Measurements from ENCODE around the gene LGI1. TPM values are rescaled to one million over a fixed set of nuclear protein-coding genes. Genes with fewer than 3 reads are reported as not detected.

LGI1 gene
- total and polyA plus RNA-seq, 9 of the 15 experiments (the other 6 are each of a cell fraction or from before 2014, with no cell fraction given): not detected

DNA sequence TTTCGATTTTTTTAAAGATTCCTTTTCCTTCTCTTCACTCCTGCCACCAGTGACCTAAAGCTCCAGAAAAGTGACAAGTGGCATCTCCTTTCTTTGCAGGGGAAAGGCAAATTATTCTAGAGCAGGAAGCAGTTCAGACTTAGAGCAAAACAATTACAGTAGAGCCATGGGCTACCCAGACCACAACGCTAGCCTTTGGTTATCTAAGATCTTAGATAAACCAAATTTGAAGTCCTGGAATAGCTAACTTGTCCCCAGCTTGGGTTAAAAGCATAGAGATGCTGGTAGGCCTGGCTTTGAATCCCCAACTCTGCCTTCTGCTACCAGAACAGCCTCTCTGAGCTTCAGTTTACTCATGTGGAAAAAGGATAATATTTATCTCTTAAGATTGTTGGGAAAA is 38.4 kb downstream of the LGI1 start (continued):
- TF ChIP-seq, protein P1, sequence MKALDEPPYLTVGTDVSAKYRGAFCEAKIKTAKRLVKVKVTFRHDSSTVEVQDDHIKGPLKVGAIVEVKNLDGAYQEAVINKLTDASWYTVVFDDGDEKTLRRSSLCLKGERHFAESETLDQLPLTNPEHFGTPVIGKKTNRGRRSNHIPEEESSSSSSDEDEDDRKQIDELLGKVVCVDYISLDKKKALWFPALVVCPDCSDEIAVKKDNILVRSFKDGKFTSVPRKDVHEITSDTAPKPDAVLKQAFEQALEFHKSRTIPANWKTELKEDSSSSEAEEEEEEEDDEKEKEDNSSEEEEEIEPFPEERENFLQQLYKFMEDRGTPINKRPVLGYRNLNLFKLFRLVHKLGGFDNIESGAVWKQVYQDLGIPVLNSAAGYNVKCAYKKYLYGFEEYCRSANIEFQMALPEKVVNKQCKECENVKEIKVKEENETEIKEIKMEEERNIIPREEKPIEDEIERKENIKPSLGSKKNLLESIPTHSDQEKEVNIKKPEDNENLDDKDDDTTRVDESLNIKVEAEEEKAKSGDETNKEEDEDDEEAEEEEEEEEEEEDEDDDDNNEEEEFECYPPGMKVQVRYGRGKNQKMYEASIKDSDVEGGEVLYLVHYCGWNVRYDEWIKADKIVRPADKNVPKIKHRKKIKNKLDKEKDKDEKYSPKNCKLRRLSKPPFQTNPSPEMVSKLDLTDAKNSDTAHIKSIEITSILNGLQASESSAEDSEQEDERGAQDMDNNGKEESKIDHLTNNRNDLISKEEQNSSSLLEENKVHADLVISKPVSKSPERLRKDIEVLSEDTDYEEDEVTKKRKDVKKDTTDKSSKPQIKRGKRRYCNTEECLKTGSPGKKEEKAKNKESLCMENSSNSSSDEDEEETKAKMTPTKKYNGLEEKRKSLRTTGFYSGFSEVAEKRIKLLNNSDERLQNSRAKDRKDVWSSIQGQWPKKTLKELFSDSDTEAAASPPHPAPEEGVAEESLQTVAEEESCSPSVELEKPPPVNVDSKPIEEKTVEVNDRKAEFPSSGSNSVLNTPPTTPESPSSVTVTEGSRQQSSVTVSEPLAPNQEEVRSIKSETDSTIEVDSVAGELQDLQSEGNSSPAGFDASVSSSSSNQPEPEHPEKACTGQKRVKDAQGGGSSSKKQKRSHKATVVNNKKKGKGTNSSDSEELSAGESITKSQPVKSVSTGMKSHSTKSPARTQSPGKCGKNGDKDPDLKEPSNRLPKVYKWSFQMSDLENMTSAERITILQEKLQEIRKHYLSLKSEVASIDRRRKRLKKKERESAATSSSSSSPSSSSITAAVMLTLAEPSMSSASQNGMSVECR (CRISPR knock-in tag; IDR thresholded peaks at IDR 0.05): no peak
- TF ChIP-seq ZC3H8 (IDR thresholded peaks at IDR 0.05) (no peak), NFE2L1 (tag; IDR thresholded peaks at IDR 0.05; ENCODE audit: borderline replicate concordance, low read depth) (no peak), HNRNPL (IDR thresholded peaks at IDR 0.05; ENCODE audit: low read depth, low read length) (no peak), ZNF347 (CRISPR knock-in tag; IDR thresholded peaks at IDR 0.05; ENCODE audit: low read depth) (no peak), TCF7L2 (IDR thresholded peaks at IDR 0.05; ENCODE audit: low read depth, low read length) (no peak), PURB (CRISPR knock-in tag; IDR thresholded peaks at IDR 0.05; ENCODE audit: low read depth) (no peak), KLF13 (tag; IDR thresholded peaks at IDR 0.05; ENCODE audit: borderline replicate concordance, low read depth) (no peak), KAT8 (IDR thresholded peaks at IDR 0.05; ENCODE audit: low read depth) (no peak), RBM17 (IDR thresholded peaks at IDR 0.05; ENCODE audit: borderline replicate concordance, low read depth, low read length) (no peak), WHSC1 (IDR thresholded peaks at IDR 0.05; ENCODE audit: low read length) (no peak)
- TF ChIP-seq, protein P2, sequence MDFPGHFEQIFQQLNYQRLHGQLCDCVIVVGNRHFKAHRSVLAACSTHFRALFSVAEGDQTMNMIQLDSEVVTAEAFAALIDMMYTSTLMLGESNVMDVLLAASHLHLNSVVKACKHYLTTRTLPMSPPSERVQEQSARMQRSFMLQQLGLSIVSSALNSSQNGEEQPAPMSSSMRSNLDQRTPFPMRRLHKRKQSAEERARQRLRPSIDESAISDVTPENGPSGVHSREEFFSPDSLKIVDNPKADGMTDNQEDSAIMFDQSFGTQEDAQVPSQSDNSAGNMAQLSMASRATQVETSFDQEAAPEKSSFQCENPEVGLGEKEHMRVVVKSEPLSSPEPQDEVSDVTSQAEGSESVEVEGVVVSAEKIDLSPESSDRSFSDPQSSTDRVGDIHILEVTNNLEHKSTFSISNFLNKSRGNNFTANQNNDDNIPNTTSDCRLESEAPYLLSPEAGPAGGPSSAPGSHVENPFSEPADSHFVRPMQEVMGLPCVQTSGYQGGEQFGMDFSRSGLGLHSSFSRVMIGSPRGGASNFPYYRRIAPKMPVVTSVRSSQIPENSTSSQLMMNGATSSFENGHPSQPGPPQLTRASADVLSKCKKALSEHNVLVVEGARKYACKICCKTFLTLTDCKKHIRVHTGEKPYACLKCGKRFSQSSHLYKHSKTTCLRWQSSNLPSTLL (IDR thresholded peaks at IDR 0.05): no peak

Measured in K562 (cell line).